GM18505 (cell line): Measurements from ENCODE around the gene CTDNEP1.

Experiments
- ATAC-seq: cut with Tn5 transposase; IDR thresholded peaks from one replicate; pipeline ENCODE4 v1.9.1; 2021; ENCODE audit not compliant: unreplicated experiment
- POLR2A ChIP-seq: IDR thresholded peaks from 4 replicates; pipeline ENCODE4 v1.6.1; 2011; ENCODE audit warnings: borderline replicate concordance; ENCODE audit not compliant: insufficient read depth, insufficient read length; ENCODE audit errors: extremely low read depth

CTDNEP1 gene

DNA sequence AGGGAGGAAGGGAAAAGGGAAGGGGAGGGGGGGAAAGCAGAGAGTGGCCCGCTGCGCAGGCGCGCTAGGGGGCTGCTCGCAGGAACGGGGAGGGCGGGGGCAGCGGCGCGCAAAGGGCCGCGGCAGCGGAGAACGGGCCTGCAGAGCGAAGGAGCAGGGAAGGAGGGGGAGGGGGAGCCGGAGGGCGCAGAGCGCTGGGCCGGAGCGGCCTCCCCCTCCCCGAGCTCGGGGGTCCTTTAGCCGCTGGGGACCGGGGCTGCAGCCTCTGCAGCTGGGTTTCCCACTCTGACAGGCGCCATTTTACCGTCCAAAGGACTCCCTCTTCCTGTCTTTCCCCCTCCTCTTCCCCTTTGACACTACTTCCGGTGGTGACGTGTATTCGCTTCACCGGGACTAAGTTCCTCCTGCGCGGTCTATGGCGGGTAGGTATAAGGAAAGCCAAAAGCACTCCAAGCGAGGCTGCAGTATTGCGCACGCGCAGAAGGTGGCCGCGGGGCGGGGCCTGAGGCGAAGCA lies at the start of gene CTDNEP1:
TSS of gene CTDNEP1 (minus strand) at position 74 of the 515 bp plus-strand sequence. CDS start 438 bp downstream, outside the sequence.
- peak; percentile 82 for ATAC-seq
- TF ChIP-seq POLR2A, result peak; percentile 58

DNA sequence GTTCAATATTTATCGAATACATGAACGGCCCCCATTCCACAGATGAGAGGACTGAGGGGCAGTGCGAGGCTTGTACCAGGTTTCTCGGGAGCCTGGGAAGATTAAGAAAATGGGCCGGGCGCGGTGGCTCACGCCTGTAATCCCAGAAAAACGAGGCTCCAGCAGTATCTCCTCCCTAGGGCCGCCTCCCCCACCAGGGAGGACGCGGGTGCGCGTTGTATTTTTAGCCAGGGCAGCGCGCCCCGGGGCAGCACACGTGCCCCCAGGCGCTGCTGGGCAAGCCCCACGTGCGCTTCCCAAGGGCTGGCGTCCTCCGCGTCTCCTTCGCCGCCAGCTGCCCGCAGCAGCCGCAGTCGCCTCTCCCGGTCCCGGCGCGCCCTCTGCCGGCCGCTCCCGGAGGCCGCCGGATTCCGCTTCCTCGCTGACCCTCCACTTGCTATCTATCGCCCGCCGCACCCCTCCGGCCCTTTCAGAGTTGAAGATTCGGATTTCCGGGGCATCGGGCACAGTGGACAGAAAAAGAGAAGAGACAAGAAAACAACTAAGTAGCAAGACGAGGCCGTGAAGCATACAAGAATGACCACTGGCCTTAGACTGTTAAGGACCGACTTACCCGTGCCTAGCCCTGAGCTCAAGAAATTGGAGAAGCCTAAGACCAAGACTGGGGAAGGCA lies 44.8 kb upstream of the CTDNEP1 start:
- no peak for TF ChIP-seq POLR2A
- no peak for ATAC-seq

DNA sequence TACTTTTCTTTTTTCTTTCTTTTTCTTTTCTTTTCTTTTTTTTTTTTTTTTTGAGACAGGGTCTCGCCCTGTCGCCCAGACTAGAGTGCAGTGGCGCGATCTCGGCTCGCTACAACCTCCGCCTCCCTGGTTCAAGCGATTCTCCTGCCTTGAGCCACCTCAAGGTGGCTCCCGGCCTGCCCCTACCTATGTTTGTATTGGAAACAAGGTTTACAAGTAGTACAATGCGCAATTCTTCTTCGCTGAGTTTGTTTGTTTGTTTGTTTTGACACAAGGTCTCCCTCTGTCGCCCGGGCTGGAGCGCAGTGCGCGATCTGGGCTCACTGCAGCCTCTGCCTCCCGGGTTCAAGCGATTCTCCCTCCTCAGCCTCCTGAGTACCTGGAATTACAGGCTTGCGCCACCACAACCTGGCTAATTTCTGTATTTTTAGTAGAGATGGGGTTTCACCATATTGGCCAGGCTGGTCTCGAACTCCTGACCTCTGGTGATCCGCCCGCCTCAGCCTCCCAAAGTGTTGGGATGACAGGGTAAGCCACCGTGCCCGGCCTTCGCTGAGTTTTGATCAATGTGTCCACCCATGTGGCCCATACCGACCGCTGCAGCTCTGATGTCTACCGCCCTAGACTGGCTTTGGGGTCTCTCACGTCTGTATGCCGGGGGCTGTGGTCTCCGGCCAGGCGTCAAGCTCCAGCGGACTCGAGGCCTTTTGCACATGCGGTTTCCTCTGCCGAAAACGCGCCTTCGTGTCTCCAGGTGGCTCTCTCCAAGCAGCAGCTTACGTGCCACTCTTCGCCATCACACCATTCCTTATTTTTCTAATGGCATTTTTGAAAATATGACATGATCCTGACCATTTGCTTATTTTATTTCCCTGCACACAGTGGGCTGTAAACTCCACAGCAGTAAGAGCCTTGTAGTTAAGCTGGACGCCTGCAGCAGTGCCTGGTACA lies 44.0 kb upstream of the CTDNEP1 start:
- no peak for ATAC-seq
- TF ChIP-seq POLR2A, result no peak

DNA sequence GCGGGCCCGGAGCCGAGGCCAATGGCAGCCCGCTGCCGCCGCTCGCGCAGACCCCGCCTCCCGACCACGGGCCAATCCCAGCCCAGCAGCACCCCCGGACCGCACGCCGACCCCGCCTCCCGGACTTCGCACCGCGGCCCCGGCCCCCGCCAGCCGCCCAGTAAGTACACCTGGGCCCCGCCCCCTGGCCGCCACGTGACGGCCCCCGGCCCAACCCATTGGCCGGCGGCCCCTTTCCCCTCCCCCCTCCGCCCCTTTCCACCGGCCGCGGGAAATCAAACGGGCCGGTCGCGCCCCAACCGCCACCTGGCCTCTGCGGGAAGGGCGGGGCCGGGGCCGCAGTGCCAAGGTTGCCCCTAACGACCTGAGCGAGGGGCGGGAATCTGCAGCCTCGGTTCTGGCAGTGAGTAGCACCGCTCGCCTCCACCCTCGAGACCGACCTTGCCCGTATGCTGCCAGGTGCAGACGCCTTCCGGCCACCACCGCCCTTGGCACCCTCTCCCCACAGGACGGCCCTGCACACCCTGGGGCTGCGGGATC lies 43.1 kb upstream of the CTDNEP1 start, which contains the start of gene YBX2:
TSS of gene YBX2 (minus strand) at position 26 of the 540 bp plus-strand sequence. CDS start 139 bp downstream, outside the sequence.
- TF ChIP-seq POLR2A, result no peak
- ATAC-seq, result peak; percentile 41

DNA sequence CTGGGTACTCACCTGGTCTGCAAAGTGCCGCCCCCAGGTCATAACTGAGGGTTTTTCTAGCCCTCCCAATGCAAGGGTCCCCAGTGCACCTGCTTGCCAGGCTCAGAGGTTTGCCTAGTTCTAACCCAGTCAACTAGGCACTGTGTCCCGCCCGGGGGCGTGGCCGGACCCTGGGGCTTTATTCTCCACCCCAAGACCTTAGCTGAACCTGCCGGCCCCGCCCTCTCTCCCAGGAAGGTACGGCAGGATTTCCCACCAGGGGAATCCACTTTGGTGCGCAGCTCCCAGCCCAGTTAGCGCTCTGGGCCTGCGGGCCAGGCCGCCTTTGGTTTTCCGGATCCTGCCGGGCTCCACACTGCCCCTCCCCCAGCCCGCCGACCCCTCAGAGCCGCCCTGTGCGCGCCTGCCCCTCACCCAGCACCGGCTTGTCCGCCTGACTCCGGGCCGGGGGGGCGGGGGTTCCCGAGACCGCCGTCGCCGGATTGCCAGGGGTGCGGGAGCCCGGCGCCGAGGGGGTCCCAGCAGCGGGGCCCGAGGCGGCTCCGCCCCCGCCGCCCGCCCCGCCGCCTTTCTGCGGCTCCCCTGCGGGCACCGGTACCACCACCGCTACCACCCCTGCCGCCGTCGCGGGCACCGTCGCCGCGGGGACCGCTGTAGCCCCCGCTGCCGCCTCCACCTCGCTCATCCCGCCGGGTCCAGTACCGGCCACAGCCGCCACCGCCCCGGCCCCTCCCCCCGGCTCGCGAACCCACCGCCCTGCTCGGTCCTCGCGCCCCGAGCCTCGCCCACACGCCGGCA lies 42.5 kb upstream of the CTDNEP1 start:
- ATAC-seq, result peak; percentile 1
- no peak for TF ChIP-seq POLR2A

DNA sequence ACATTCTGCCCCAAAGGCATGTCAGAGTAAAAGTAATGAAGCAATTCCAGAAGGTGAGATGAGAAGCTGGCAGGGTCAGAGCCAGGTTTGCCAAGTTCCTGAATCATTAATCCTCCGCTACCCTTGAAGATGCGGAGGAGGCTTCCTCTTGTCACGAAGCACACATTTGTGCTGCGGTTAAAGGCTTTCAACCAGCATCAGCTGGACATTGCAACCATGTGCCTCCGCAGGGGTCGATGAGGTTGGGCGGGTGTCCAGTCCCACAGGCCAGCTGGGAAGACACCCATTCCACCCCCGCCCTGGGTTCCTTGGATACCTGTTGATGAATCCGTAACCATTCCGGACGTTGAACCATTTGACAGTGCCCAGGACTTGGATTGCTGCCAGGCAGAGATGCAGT lies 41.6 kb upstream of the CTDNEP1 start:
- no peak for ATAC-seq
- no peak for TF ChIP-seq POLR2A

DNA sequence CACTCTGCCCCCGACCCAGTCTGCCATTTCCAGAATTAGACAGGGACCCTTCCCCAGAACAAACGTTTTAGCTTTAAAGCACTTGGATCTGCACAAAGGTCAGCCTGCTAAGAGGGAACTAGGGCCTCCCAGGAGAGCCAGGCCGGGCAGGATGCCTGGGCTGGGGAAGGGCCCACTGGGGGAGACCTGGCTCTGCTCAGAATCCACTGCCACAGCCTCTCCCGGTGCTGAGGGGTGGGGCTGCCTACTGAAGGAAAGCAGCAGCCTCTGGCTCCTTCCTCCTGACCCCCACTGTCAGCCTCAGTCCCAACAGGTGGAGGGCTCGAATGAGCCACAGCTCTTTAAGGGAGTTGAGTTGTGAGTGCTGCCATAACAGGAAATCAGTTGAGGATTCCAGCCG lies 41.2 kb upstream of the CTDNEP1 start:
- no peak for TF ChIP-seq POLR2A
- no peak for ATAC-seq

DNA sequence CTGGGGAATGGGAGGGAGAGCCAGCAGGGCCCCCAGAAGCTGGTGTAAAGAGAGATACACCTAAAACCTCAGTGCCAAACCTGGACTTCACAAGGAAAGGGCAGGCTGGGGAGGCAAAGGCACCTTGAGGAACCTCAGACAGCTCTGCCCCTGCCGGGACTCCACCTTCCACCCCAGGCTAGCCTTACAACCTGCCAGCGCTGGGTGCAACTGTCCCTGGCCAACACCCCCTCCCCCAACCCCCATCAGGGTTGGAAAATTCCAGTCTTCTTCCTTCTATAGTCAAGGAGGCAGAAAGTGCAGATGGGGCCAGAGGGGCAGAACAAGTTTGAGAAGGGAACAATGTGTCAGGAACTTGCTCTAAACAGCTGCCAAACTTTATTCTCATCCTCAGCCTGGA lies 40.7 kb upstream of the CTDNEP1 start:
- no peak for TF ChIP-seq POLR2A
- no peak for ATAC-seq

DNA sequence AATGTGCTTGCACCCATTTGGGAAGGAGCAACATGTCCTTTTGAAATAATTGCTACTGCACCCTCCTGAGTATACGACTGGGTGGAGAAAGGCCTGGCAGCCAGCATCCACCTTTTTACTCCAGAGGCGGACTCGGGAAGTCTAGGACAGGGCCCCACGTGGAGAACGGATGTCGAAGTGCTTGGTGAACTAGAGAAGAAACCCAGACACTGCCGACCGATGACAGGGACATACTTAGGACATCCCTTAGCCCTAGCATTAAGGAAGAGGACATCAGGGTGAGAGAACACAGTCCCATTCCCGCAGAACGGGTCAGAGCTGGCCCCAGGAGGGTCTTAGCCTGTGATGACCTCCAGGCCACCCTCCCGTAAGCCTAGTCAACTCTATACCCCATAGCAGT lies 39.2 kb upstream of the CTDNEP1 start:
- no peak for ATAC-seq
- TF ChIP-seq POLR2A, result no peak

DNA sequence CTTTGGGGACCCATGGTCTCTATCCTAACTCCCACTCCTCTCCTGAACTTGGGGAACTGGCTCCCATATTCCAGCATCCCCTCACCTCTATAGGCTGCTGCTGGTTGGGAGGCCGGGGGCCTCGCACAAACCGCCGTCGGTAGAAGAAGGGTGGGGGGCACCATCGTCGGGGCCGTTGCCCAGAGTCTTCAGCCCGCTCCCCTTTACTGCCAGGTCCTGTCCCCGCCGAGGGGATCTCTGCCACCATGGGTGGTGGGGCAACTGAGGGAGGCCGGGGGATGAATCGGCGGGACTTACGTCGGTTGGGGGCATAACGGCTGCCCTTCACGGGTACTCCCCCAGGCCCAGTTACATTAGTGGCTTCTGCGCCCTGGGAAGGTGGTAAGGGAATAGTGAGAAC lies 38.6 kb upstream of the CTDNEP1 start:
- TF ChIP-seq POLR2A, result no peak
- ATAC-seq, result no peak

DNA sequence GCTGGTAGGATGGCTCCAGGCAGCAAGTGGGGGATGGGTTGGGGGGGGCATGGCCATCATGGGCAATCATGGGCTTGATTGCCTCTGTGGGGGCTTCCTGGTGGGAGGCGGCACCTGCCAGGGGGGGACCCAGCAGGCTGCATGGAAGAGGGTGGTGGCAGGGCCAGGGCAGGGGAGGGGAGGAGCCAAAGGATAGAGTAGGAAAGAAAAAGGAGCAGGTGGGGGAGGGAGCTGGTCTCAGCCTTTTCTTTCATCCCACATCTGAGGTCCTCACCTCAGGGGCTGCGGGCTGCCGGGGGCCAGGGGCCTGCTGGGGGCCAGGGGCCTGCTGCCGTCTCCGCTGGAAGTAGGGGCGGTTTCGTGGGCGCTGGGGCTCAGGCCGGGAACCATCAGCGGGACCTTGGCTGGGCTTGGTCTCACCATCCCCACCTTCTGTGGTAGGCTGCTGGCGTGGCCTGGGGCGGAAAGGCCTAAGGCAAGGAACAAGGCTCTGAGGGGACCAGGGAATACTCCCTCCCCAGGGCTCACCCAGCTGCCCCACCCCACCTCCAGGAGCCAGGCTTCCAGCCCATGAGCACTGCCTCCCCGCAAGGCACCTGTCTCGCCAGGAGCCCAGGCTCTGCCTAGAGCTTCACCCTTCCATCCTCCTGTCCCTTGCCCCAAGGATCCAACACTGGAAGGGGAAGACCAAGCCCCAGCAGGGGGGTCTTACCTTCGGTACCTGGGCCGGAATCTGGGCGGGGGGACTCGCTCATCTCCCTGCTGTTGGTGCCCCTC lies 37.9 kb upstream of the CTDNEP1 start:
- no peak for ATAC-seq
- no peak for TF ChIP-seq POLR2A

DNA sequence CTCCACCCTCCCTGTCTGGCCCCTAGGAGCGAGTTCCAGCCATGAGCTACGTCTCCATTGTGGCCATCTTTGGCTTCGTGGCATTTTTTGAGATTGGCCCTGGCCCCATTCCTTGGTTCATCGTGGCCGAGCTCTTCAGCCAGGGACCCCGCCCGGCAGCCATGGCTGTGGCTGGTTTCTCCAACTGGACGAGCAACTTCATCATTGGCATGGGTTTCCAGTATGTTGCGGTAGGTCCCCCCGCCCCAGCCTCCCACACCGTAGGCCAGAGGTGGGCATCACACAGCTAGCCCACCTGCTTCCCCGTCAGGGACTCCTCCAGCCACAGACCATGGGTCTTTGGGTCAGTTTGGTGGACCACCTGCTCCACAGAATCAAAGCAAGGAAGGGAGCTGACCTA lies 34.1 kb upstream of the CTDNEP1 start:
- TF ChIP-seq POLR2A, result no peak
- ATAC-seq, result no peak

DNA sequence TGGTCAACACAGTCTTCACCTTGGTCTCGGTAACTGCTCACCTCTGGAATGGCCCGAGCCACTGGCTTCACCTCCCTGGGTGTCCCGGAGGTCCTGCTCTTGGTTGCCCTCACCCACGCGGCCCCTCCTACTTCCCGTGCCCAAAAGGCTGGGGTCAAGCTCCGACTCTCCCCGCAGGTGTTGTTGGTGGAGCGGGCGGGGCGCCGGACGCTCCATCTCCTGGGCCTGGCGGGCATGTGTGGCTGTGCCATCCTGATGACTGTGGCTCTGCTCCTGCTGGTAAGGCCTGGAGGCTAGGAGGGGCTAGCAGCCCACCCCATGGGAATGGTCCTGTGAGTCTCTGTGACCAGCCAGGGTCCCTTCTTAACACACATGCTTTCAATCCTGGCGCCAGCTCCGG lies 33.4 kb upstream of the CTDNEP1 start:
- ATAC-seq, result no peak
- TF ChIP-seq POLR2A, result no peak
